Calu3 (cell line): ENCODE measurements around the gene SLC30A7. TPM values are rescaled to one million over a fixed set of nuclear protein-coding genes. Genes with fewer than 3 reads are reported as not detected.

ENCODE experiments used
- BruUV-seq: library from RNA; stranded (reverse); fragments of 400-500 nt; replicated peaks from 2 replicates; lab custom pipeline; 2021; lab: Mats Ljungman, UMichigan
- CTCF ChIA-PET: fragments of 300-600 bp; sonication (Branson Sonifier 250); formaldehyde crosslinking; loops from one replicate; lab custom pipeline; 2022; ENCODE audit warnings: antibody characterized with exemption; lab: Charles Lee
- DNase-seq: peaks from one replicate; pipeline ENCODE4 v3.0.0; 2022
- H3K27ac Mint-ChIP-seq: one replicate; pipeline ENCODE4 v1.8.0; 2022; ENCODE audit warnings: mixed read lengths; ENCODE audit not compliant: unreplicated experiment
- H3K27me3 Mint-ChIP-seq: one replicate; pipeline ENCODE4 v1.8.0; 2022; ENCODE audit warnings: mixed read lengths; ENCODE audit not compliant: unreplicated experiment
- H3K36me3 Mint-ChIP-seq: one replicate; pipeline ENCODE4 v1.8.0; 2022; ENCODE audit warnings: mild to moderate bottlenecking, moderate library complexity, mixed read lengths; ENCODE audit not compliant: insufficient read depth, unreplicated experiment
- H3K4me1 Mint-ChIP-seq: one replicate; pipeline ENCODE4 v1.8.0; 2022; ENCODE audit warnings: mild to moderate bottlenecking, low read depth, mixed read lengths; ENCODE audit not compliant: unreplicated experiment
- H3K4me3 Mint-ChIP-seq: one replicate; pipeline ENCODE4 v1.8.0; 2022; ENCODE audit warnings: mild to moderate bottlenecking, low read depth, moderate library complexity, mixed read lengths; ENCODE audit not compliant: unreplicated experiment
- H3K9me3 Mint-ChIP-seq: one replicate; pipeline ENCODE4 v1.8.0; 2022; ENCODE audit warnings: low read depth, mixed read lengths; ENCODE audit not compliant: unreplicated experiment
- intact Hi-C: fragments of 100-400 bp; cut with micrococcal nuclease; formaldehyde crosslinking; loops from one replicate; pipeline ENCODE4 v1.10.0; 2022; ENCODE audit not compliant: unreplicated experiment
- total RNA-seq: library from RNA; stranded (reverse); gene quantifications from 2 replicates; pipeline ENCODE4 v1.2.3, GENCODE V29; 2022
- TF ChIP-seq, protein P1 (sequence below): fragments of 200-600 bp; IDR thresholded peaks from one replicate; pipeline ENCODE4 v1.8.0; 2022; ENCODE audit warnings: antibody characterized with exemption; ENCODE audit not compliant: unreplicated experiment

Gene SLC30A7
- total RNA-seq, 1 experiment from 2014 or later = 38.2 TPM

DNA sequence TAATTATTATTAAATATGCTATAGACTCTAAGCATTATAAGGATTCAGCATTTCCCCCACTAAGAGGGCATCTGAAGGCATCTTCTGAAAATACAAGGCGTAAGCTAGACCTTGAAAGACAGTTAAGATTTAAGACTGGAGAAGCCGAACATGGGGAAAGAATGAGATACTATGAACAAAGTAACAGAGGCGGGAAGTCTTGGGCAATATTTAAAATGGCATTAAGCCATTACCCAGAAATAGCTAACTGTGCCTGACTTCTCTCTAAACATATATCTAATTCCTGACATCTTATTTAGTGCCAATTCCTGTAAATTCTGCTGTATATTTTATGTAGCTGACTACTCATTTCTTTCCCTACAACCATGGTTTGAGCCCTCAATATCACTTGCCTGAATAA, 108.8 kb downstream of the SLC30A7 start:
- Mint-ChIP-seq H3K36me3 (no peaks in the 10 kb centered on the region), H3K27ac (no peak overlapping the region), H3K4me3 (no peak overlapping the region), H3K9me3 (no peaks in the 10 kb centered on the region), H3K4me1 (peaks cover 21% of the 10 kb centered on the region), H3K27me3 (no peaks in the 10 kb centered on the region)
- intact Hi-C loops = loop anchor here (5.0 kb wide), 1 partner anchor 233 kb away; the partner anchor contains the start of gene S1PR1
- DNase-seq = no peak
- BruUV-seq = no TSS peak
- TF ChIP-seq, protein P1, sequence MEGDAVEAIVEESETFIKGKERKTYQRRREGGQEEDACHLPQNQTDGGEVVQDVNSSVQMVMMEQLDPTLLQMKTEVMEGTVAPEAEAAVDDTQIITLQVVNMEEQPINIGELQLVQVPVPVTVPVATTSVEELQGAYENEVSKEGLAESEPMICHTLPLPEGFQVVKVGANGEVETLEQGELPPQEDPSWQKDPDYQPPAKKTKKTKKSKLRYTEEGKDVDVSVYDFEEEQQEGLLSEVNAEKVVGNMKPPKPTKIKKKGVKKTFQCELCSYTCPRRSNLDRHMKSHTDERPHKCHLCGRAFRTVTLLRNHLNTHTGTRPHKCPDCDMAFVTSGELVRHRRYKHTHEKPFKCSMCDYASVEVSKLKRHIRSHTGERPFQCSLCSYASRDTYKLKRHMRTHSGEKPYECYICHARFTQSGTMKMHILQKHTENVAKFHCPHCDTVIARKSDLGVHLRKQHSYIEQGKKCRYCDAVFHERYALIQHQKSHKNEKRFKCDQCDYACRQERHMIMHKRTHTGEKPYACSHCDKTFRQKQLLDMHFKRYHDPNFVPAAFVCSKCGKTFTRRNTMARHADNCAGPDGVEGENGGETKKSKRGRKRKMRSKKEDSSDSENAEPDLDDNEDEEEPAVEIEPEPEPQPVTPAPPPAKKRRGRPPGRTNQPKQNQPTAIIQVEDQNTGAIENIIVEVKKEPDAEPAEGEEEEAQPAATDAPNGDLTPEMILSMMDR = no peak
- CTCF ChIA-PET = no interaction called here

DNA sequence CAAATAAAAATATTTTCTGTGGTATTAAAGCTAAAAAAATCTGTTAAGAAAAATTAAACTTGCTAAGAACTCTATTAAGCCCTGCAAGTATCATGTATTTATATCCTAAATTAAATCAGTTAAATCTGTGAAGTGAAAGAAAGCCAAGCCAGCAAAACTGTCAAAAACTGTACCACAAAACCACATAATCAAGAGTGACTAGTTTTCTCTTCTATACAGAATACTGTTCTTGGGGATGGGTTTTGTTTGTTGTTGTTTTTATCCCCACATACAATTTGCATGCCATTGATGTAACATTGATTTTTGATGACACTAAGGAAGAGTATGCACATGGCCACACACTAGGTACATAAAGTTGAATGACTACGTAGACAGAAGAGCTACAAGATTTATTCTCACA, 109.3 kb downstream of the SLC30A7 start:
- no peak overlapping the region for H3K27ac Mint-ChIP-seq
- BruUV-seq = no TSS peak
- intact Hi-C loops = no loop called here
- CTCF ChIA-PET = no interaction called here
- H3K4me1 Mint-ChIP-seq = peaks cover 21% of the 10 kb centered on the region
- no peaks in the 10 kb centered on the region for H3K9me3 Mint-ChIP-seq
- DNase-seq = no peak
- H3K27me3 Mint-ChIP-seq = no peaks in the 10 kb centered on the region
- no peaks in the 10 kb centered on the region for H3K36me3 Mint-ChIP-seq
- no peak overlapping the region for H3K4me3 Mint-ChIP-seq
- TF ChIP-seq, protein P1 = no peak

DNA sequence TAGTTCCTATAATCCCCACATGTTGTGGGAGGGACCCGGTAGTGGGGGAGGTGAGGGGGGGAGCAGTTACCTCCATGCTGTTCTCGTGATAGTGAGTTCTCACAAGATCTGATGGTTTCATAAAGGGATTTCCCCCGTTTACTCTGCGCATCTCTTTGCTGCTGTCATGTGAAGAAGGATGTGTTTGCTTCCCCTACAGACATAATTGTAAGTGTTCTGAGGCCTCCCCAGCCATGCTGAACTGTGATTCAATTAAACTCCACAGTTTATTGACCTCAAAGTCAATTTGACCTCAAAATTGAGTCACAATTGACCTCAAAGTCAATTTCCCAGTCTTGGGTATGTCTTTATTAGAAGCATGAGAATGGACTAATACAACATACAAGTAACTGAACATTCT, 110.0 kb downstream of the SLC30A7 start:
- TF ChIP-seq, protein P1 = no peak
- CTCF ChIA-PET = no interaction called here
- H3K27me3 Mint-ChIP-seq = no peaks in the 10 kb centered on the region
- H3K4me1 Mint-ChIP-seq = peaks cover 21% of the 10 kb centered on the region
- no peak overlapping the region for H3K4me3 Mint-ChIP-seq
- BruUV-seq = no TSS peak
- no peaks in the 10 kb centered on the region for H3K9me3 Mint-ChIP-seq
- intact Hi-C loops = no loop called here
- DNase-seq = no peak
- no peak overlapping the region for H3K27ac Mint-ChIP-seq
- no peaks in the 10 kb centered on the region for H3K36me3 Mint-ChIP-seq

DNA sequence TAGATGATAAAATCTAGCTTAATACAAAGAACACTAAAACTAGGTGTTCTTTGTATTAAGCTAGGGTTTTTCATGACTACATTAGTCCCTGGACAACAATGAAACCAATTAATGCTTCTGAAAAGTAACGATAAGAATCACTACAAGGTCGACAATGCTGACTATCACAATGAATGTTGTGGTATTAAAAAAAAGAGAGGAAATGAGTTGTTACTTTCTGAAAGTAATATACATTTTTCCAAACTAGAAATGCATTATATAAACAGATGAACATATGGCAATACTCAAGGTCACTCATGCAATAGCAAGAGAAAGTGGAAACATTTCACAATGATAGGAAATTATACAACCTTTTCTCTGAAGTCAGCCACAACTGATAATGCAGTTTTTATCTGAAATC, 110.7 kb downstream of the SLC30A7 start:
- H3K4me3 Mint-ChIP-seq = no peak overlapping the region
- CTCF ChIA-PET = no interaction called here
- TF ChIP-seq, protein P1 = no peak

More for the DNA sequence above, 110.7 kb downstream of the SLC30A7 start:
- peaks cover 21% of the 10 kb centered on the region for H3K4me1 Mint-ChIP-seq
- BruUV-seq = no TSS peak
- DNase-seq = no peak
- intact Hi-C loops = no loop called here
- no peak overlapping the region for H3K27ac Mint-ChIP-seq
- no peaks in the 10 kb centered on the region for H3K9me3 Mint-ChIP-seq
- H3K27me3 Mint-ChIP-seq = no peaks in the 10 kb centered on the region
- no peaks in the 10 kb centered on the region for H3K36me3 Mint-ChIP-seq
